Activated CD4-positive, CD25-positive, alpha-beta regulatory T cell treated with anti-CD3 and anti-CD28 coated beads, Interleukin-2, amount 50 U/mL, for 72 hours (primary cell): ENCODE measurements around the gene CEP131.
A peak's percentile ranks its signal among the peaks of the same experiment; 100 is the strongest.

Source experiments
- DNase-seq: peaks from one replicate; pipeline ENCODE4 v3.0.0; 2021

Gene CEP131

GRCh38 chr17:81222906-81223761 lies at the start of gene CEP131:
TSS of gene CEP131 (minus strand) at chr17:81222965. CDS start at chr17:81220056, 2,909 bp downstream.
- peak; percentile 100 for DNase-seq

GRCh38 chr17:81271226-81271625 lies 48.5 kb upstream of the CEP131 start:
- DNase-seq, result no peak

DNA sequence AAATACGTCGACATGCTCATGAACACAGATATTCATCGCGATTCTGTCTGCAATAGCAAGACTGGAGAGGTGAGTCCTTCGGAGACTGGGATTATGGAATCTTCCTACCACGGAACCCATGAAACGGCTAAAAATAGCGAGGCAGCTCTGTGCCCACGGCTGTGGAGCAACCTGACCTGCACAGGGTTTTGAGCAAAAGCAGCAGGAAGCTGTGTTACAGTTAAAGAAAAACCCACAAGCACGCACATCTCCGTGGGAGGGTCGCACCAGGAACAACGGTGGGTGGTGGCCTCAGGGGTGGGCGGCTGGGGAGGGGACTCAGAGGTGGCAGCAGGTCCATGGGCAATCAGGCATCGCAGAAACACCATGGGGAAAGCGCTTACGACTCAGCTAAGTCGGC lies 47.5 kb upstream of the CEP131 start:
- no peak for DNase-seq

DNA sequence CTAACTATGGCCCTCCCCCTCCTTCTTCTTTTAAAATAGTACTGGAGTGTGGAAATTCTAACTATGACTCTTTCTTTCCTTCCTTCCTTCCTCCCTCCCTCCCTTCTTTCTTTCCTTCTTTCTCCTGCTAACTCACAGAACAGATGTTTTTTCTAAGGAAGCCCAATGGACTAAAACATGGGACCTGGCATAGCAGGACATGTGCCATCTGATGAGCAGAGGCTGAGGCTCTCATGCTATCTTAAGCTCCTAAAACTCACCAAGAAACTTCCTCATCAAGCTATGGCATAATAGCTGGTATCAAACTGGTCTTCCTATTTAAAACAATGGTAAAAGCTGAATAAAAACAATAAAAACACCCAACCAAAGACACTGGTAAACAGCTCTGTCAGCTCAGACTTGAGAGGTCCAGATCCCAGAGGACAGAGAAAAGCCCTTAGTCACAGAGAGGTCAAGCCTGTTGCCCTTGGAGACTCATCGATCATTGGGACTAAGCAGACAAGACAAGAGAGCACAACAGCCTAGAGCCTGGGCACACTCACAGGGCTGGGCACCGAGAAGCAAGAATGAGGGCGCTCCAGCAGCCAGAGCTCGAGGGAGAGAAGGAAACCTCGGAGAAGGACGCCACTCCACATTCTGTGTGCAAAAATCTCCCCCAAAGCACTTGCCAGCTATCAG lies 44.8 kb upstream of the CEP131 start:
- no peak for DNase-seq

DNA sequence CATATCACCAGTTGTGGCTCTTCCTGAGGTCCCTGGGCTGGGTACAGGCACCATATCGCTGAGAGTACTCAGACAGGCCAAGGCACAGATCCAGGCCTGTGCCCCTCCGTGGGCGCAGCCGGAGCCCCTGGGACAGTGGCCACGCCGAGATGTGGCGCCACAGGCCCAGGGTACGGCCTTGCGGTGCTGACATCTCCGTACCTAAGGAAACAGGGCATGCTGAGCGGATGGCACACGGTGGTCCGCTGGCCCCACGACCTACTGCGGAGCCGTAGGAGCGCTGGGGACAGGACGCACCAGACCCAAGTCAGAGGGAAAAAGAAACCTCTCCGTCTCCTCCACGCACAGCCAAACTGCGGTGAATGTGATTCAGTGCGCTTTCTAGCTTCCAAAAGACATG lies 42.8 kb upstream of the CEP131 start:
- DNase-seq, result no peak

DNA sequence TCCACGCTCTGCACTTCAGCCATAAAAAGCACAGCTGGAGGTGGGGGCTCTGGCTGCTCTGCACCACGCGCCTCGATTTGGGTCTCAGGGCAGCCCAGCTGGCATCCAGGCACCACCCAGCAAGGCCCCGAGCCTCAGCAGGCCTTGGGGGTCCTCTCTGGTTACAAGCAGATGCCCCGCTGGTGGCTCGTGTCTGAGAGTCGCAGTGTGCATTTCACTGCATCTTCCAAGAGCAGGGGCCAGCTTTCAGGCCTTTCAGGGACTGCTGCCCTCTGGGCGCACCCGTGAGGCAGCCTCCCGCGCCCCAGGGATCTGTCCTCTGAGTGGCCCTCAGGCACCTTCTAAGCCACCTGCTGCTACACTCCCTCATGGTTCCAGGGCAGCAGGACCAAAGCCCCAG lies 41.9 kb upstream of the CEP131 start:
- DNase-seq, result no peak

DNA sequence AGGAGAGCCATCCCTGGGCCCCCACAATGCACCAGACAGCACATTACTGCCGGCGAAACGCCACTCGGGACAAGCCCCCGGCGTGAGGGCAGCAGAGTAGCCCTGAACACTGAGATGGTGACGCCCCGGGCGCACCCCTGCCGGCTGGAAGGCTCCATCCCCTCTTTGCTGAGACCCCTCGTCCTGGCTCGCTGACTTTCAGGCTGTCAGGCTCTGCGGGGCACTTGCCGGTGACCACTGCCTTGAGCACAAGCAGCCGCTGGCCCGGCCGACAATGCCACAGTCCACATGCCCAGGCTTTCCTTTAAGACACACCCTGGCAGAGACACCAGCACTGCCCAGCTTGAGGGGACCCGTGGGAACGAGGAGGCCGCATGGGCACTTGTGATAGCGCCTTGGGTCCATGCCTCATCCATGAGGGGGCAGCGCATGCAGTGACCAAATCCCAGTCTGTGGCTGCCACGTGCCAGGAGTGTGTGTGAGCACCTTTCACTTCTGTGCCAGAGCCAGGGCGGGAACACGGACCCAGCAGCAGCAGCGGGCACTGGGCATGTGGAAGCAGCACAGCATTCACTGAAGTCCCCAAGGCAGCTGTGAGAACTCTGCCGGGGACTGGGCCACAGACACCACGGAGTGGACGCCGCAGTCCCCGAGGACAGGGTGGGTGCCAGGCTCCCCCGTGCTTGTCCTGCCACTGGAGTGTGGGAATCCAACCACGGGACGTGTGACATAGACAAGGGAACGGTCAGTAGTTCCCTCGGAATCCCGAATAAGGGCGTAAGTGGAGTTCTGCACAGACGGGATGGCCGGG lies 40.8 kb upstream of the CEP131 start:
- DNase-seq, result no peak

GRCh38 chr17:81261582-81262336 lies 39.0 kb upstream of the CEP131 start:
- no peak for DNase-seq

- no peak for DNase-seq
Measured at GRCh38 chr17:81261096-81261495, 38.3 kb upstream of the CEP131 start.

GRCh38 chr17:81260641-81261040 lies 37.9 kb upstream of the CEP131 start:
- DNase-seq, result no peak

- DNase-seq, result no peak
Measured at GRCh38 chr17:81260171-81260570, 37.4 kb upstream of the CEP131 start.

- no peak for DNase-seq
Measured at GRCh38 chr17:81259058-81259605, 36.4 kb upstream of the CEP131 start.

GRCh38 chr17:81258292-81258691 lies 35.5 kb upstream of the CEP131 start:
- DNase-seq, result no peak

DNA sequence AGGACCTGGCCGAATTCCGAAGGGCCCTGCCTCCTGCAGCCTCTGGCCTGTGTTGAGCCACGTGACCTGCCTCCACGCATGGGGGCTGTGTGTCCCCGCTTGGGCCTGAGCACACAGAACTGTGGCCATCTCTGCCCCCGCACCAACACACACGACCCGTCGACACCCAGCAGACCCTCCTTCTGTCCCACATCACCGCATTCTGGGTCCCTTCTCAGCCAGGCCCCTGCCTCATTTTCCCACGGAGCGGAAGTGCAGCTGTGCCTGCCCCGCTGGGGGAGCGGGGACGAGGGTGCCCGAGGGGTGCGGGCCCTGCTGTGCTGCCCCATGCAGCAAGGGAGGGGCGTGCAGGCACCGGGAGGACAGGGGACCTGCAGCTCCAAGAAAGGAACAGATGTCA lies 34.8 kb upstream of the CEP131 start:
- no peak for DNase-seq

DNA sequence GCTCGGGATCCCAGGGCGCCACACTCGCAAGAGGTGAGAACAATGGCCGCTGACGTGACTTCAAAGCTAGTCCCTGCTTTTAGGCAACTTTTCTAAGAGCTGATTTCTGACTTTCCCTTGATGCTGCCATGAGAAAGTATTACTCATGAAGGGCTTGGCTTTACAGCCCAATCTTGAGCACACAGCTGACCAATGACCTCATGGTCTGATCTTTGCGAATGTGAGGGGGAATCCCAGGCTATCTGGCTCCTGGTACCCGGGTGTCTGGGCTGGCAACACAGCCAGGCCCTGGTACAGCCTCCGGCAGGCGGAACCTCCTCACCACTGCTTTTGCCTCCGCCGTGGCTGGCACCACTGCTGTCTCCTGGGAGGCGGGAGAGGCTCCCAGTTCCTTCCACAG lies 33.9 kb upstream of the CEP131 start:
- DNase-seq, result no peak

GRCh38 chr17:81254955-81255717 lies 32.4 kb upstream of the CEP131 start:
- no peak for DNase-seq

DNA sequence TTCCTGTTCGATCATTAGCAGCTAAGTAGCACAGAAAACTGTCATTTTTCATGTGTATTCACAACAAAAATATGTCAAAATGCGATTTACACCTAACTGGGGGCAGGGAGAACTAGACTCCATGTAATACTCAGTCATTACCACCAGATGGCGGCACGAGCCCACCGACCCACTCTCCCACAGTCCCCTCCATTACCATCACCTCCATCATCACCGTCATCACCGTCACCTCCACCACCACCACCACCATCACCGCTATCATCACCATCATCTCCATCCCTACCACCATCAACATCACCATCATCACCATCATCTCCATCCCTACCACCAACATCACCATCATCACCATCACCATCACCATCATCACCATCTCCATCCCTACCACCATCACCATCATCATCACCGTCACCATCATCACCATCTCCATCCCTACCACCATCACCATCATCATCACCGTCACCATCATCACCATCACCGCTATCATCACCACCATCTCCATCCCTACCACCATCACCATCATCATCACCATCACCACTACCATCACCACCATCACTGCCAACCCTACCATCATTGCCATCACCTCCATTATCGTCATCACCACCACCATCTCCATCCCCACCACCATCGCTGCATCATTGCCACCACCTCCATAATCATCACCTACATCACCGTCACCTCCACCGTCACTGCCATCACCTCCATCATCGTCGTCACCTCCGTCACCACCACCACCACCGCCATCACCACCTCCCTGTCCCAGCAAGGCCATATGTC lies 30.8 kb upstream of the CEP131 start:
- DNase-seq, result peak; percentile 58

DNA sequence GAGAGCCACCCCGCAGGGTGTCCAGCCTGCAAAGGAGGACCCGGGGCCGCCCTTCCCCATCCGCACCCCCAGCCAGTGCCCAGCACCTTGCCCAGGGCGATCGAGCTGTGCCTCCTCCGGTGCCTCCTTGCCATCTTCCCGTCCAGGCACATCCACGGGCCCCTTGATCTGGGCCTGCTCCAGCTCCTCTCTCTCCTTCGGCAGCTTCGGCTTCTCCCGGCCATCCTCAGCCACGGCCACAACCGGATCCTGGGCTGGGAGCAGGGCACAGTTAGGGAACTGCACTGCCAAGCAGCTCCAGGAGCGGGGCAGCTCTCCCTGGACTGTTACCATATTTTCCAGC lies 30.2 kb upstream of the CEP131 start:
- no peak for DNase-seq

DNA sequence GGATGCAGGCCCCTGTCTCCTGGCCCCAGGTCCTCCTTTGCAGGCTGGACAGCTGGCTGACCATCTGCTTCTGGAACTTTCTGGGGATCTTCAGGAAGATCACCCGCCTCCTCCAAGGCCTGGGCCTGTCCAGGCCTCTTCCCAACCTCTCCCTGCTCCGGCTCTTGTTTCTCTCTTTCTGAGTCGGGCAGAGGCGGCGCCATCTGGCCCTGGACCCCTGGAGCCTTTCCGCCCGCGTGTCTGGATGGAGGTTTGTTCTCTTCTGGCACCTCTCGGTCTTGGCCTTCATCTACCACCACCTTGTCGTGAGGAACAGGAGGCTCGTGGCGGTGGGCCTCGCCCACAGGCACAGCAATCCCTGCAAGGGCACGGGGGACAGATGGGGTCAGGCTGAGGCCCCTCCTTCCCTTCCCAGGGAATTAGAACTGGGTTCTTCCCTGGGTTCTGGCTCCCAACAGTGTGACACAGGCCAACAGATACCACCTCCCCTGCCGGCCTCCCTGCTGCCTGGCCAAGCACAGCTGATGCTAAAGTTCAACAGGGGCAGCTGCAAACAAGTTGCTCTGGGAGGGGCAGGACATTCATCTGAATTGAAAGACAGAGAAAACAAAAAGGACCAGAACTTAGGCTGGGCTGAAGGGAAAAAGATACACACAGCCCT lies 29.7 kb upstream of the CEP131 start:
- no peak for DNase-seq

DNA sequence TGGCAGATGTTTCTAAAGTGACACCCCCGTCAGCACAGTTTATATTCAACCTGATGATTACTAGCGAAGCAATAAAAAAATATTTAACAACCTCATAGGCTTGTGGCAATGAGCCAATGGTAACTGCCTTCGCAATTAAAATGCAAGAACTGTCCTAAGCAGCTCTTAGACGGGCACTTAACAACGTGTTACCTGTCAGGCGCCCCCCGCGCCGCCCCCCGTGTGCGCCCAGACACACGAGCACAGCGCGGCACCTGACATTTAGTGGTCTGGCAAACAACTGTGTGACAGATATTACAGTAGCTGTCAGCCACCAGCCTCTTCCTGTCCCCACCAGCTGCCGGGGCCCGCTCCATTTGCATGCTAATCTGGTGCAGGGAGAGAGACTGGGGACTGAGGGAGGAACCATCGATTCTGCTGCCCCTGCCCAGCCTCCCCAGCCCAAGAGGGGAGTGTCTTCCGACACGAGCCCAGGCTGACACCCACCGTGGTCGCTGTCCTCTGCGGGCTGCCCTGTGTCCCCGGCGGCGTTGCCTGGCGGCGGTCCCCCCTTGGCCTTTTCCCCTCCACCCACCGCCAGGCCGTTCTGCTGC lies 29.0 kb upstream of the CEP131 start:
- no peak for DNase-seq
